ENCODE data around the gene SCFD2. TPM values are rescaled to one million over a fixed set of nuclear protein-coding genes. Genes with fewer than 3 reads are reported as not detected.
"Not testable (repeated sequence)": the region's sequence is repeated elsewhere in the genome, so short reads cannot be mapped to it uniquely, and the experiment has no call there.

SCFD2 gene
- polyA plus RNA-seq, 3 donors: 5.4 to 9.4 (median 6.7) TPM

- no peak overlapping the region for H3K27ac Mint-ChIP-seq
Measured at GRCh38 chr4:53147197-53147596, 218.7 kb downstream of the SCFD2 start.

GRCh38 chr4:53141308-53141707 lies 224.6 kb downstream of the SCFD2 start:
- H2AFZ ChIP-seq (ENCODE audit: insufficient read depth, low read depth, low read length, poor library complexity, severe bottlenecking): no peak overlapping the region
- H3K4me3 Mint-ChIP-seq: no peak overlapping the region
- no peaks in the 10 kb centered on the region for H3K27me3 ChIP-seq (ENCODE audit: control insufficient read depth in 2 of 2, insufficient read depth in 2 of 2, low read length in 2 of 2)
- H3K4me1 Mint-ChIP-seq: no peaks in the 10 kb centered on the region
- intact Hi-C loops (cut with micrococcal nuclease): no loop called here
- no peaks in the 10 kb centered on the region for H3K9me3 ChIP-seq (replicated peaks in 1 of 2; ENCODE audit: control insufficient read depth in 1 of 2, insufficient read depth in 1 of 2, low read length in 2 of 2)
- no peak for DNase-seq
- peaks cover 0 to 3% (median 0%) of the 10 kb centered on the region in 3 donors for H3K27me3 Mint-ChIP-seq (ENCODE audit: low read depth in 3 of 3)
- no peak overlapping the region for H3K4me2 ChIP-seq (replicated peaks; ENCODE audit: extremely low read depth, low read length, poor library complexity, severe bottlenecking)
- peaks cover 5 to 9% (median 6%) of the 10 kb centered on the region in 7 donors for H3K9me3 Mint-ChIP-seq
- no peaks in the 10 kb centered on the region for H3K79me2 ChIP-seq (ENCODE audit: insufficient read depth, low read length)
- no CpG with 5 or more reads among the region's 2 CpGs for WGBS (ENCODE audit: insufficient coverage)
- no peak for TF ChIP-seq CTCF (IDR thresholded peaks at IDR 0.05)
- H3K27ac ChIP-seq (ENCODE audit: low read depth in 1 of 2, low read length in 2 of 2): no peak overlapping the region
- H3K27ac Mint-ChIP-seq: no peak overlapping the region
- H3K36me3 Mint-ChIP-seq: peaks cover 26 to 39% of the 10 kb centered on the region in 2 donors
- no peaks in the 10 kb centered on the region for H3K4me1 ChIP-seq (ENCODE audit: control insufficient read depth in 1 of 2, insufficient read depth in 2 of 2, low read length in 2 of 2)
- no peaks in the 10 kb centered on the region for H4K20me1 ChIP-seq (ENCODE audit: insufficient read depth, low read length)
- H3K9ac ChIP-seq (ENCODE audit: insufficient read depth, low read length, poor library complexity, severe bottlenecking): no peak overlapping the region
- no peak overlapping the region for H3K4me3 ChIP-seq (replicated peaks in 1 of 3; ENCODE audit: low read depth in 2 of 3, low read length in 3 of 3)
- H3K36me3 ChIP-seq (replicated peaks in 1 of 2; ENCODE audit: control insufficient read depth in 1 of 2, insufficient read depth in 2 of 2, low read length in 2 of 2): peaks cover 14% of the 10 kb centered on the region in 2 donors

More at GRCh38 chr4:53147197-53147596, 218.7 kb downstream of the SCFD2 start:
- Histone ChIP-seq H3K4me3 (replicated peaks in 1 of 3; ENCODE audit: low read depth in 2 of 3, low read length in 3 of 3) (no peak overlapping the region), H3K4me2 (replicated peaks; ENCODE audit: extremely low read depth, low read length, poor library complexity, severe bottlenecking) (no peak overlapping the region), H3K79me2 (ENCODE audit: insufficient read depth, low read length) (no peaks in the 10 kb centered on the region), H3K4me1 (ENCODE audit: control insufficient read depth in 1 of 2, insufficient read depth in 2 of 2, low read length in 2 of 2) (no peaks in the 10 kb centered on the region), H3K9ac (ENCODE audit: insufficient read depth, low read length, poor library complexity, severe bottlenecking) (no peak overlapping the region), H3K27me3 (ENCODE audit: control insufficient read depth in 2 of 2, insufficient read depth in 2 of 2, low read length in 2 of 2) (no peaks in the 10 kb centered on the region), H3K27ac (ENCODE audit: low read depth in 1 of 2, low read length in 2 of 2) (no peak overlapping the region), H3K9me3 (replicated peaks in 1 of 2; ENCODE audit: control insufficient read depth in 1 of 2, insufficient read depth in 1 of 2, low read length in 2 of 2) (no peaks in the 10 kb centered on the region), H4K20me1 (ENCODE audit: insufficient read depth, low read length) (no peaks in the 10 kb centered on the region), H3K36me3 (replicated peaks in 1 of 2; ENCODE audit: control insufficient read depth in 1 of 2, insufficient read depth in 2 of 2, low read length in 2 of 2) (peaks cover 14% of the 10 kb centered on the region in 2 donors), H2AFZ (ENCODE audit: insufficient read depth, low read depth, low read length, poor library complexity, severe bottlenecking) (no peak overlapping the region)
- Mint-ChIP-seq H3K36me3 (peaks cover 22 to 24% of the 10 kb centered on the region in 2 donors), H3K4me3 (no peak overlapping the region), H3K27me3 (ENCODE audit: low read depth in 3 of 3) (peaks cover 0 to 3% (median 0%) of the 10 kb centered on the region in 3 donors), H3K4me1 (peaks cover 3% of the 10 kb centered on the region), H3K9me3 (no peaks in the 10 kb centered on the region)
- TF ChIP-seq CTCF (IDR thresholded peaks at IDR 0.05): no peak
- DNase-seq: no peak
- intact Hi-C loops (cut with micrococcal nuclease): no loop called here
- no CpG with 5 or more reads among the region's 4 CpGs for WGBS (ENCODE audit: insufficient coverage)

- DNase-seq: not testable (repeated sequence)
Measured at GRCh38 chr4:53139256-53139655, 226.6 kb downstream of the SCFD2 start.

More at GRCh38 chr4:53139256-53139655, 226.6 kb downstream of the SCFD2 start:
- H3K9ac ChIP-seq (ENCODE audit: insufficient read depth, low read length, poor library complexity, severe bottlenecking); H3K4me1 ChIP-seq (ENCODE audit: control insufficient read depth in 1 of 2, insufficient read depth in 2 of 2, low read length in 2 of 2); H4K20me1 ChIP-seq (ENCODE audit: insufficient read depth, low read length); H3K27ac Mint-ChIP-seq; H3K4me3 ChIP-seq (replicated peaks in 1 of 3; ENCODE audit: low read depth in 2 of 3, low read length in 3 of 3); intact Hi-C loops (cut with micrococcal nuclease); H3K27me3 ChIP-seq (ENCODE audit: control insufficient read depth in 2 of 2, insufficient read depth in 2 of 2, low read length in 2 of 2); H2AFZ ChIP-seq (ENCODE audit: insufficient read depth, low read depth, low read length, poor library complexity, severe bottlenecking); H3K4me3 Mint-ChIP-seq; H3K79me2 ChIP-seq (ENCODE audit: insufficient read depth, low read length); H3K4me1 Mint-ChIP-seq; H3K27ac ChIP-seq (ENCODE audit: low read depth in 1 of 2, low read length in 2 of 2); H3K36me3 ChIP-seq (replicated peaks in 1 of 2; ENCODE audit: control insufficient read depth in 1 of 2, insufficient read depth in 2 of 2, low read length in 2 of 2); H3K4me2 ChIP-seq (replicated peaks; ENCODE audit: extremely low read depth, low read length, poor library complexity, severe bottlenecking); H3K27me3 Mint-ChIP-seq (ENCODE audit: low read depth in 3 of 3); H3K9me3 ChIP-seq (replicated peaks in 1 of 2; ENCODE audit: control insufficient read depth in 1 of 2, insufficient read depth in 1 of 2, low read length in 2 of 2); H3K9me3 Mint-ChIP-seq: not testable (repeated sequence)
- WGBS (ENCODE audit: insufficient coverage): 97% methylated on average over 11 of the region's 32 CpGs
- peaks cover 16 to 29% of the 10 kb centered on the region in 2 donors for H3K36me3 Mint-ChIP-seq
